ENCODE results near the gene TRABD2B. TPM values are rescaled to one million over a fixed set of nuclear protein-coding genes. Genes with fewer than 3 reads are reported as not detected.

Gene TRABD2B
- total and polyA plus RNA-seq, 2 donors (not counting 1 experiment from before 2014, with no cell fraction given), result under 0.01 TPM; not detected in 1

- Histone ChIP-seq H3K27me3 (ENCODE audit: control insufficient read depth, insufficient read depth, low read length) (peaks cover 27% of the 10 kb centered on the region), H3K9ac (ENCODE audit: insufficient read depth, low read length) (no peak overlapping the region), H3K4me2 (ENCODE audit: extremely low read depth, insufficient read depth, low read length) (no peak overlapping the region), H3K79me2 (ENCODE audit: control insufficient read depth, insufficient read depth, low read length) (no peaks in the 10 kb centered on the region), H3K27ac (ENCODE audit: insufficient read depth, low read length) (no peak overlapping the region), H3K4me3 (replicated peaks in 1 of 4; ENCODE audit: control extremely low read depth in 1 of 4, insufficient read depth in 1 of 4, low read depth in 3 of 4, low read length in 4 of 4) (no peak overlapping the region), H4K20me1 (ENCODE audit: control insufficient read depth, extremely low read depth, insufficient read depth, low read length) (no peaks in the 10 kb centered on the region), H3K4me1 (ENCODE audit: control insufficient read depth, extremely low read depth, insufficient read depth, low read length) (no peaks in the 10 kb centered on the region), H3K9me3 (ENCODE audit: control insufficient read depth, insufficient read depth, low read depth, low read length) (no peaks in the 10 kb centered on the region), H2AFZ (ENCODE audit: low read length) (no peak overlapping the region), H3K36me3 (ENCODE audit: control insufficient read depth, insufficient read depth, low read length) (no peaks in the 10 kb centered on the region)
- TF ChIP-seq EZH2 (IDR thresholded peaks at IDR 0.05; ENCODE audit: low read length, missing control alignments) (no peak), CTCF (conservative IDR thresholded peaks at IDR 0.05 in 1 of 2, IDR thresholded peaks at IDR 0.05 in 1 of 2; ENCODE audit: low read depth in 1 of 2, low read length in 2 of 2) (no peak)
- DNase-seq (ENCODE audit: low read depth in 2 of 2), result no peak
Observed at GRCh38 chr1:47995306-47996050, 1.7 kb downstream of the TRABD2B start.

- no peak overlapping the region for H3K4me3 ChIP-seq (replicated peaks in 1 of 4; ENCODE audit: control extremely low read depth in 1 of 4, insufficient read depth in 1 of 4, low read depth in 3 of 4, low read length in 4 of 4)
- H2AFZ ChIP-seq (ENCODE audit: low read length), result no peak overlapping the region
- no peak for DNase-seq (ENCODE audit: low read depth in 2 of 2)
- H4K20me1 ChIP-seq (ENCODE audit: control insufficient read depth, extremely low read depth, insufficient read depth, low read length), result no peaks in the 10 kb centered on the region
- no peak overlapping the region for H3K9ac ChIP-seq (ENCODE audit: insufficient read depth, low read length)
- no peak overlapping the region for H3K27ac ChIP-seq (ENCODE audit: insufficient read depth, low read length)
- H3K4me1 ChIP-seq (ENCODE audit: control insufficient read depth, extremely low read depth, insufficient read depth, low read length), result no peaks in the 10 kb centered on the region
- no peaks in the 10 kb centered on the region for H3K9me3 ChIP-seq (ENCODE audit: control insufficient read depth, insufficient read depth, low read depth, low read length)
- no peak overlapping the region for H3K4me2 ChIP-seq (ENCODE audit: extremely low read depth, insufficient read depth, low read length)
- no peak for TF ChIP-seq EZH2 (IDR thresholded peaks at IDR 0.05; ENCODE audit: low read length, missing control alignments)
- TF ChIP-seq CTCF (conservative IDR thresholded peaks at IDR 0.05 in 1 of 2, IDR thresholded peaks at IDR 0.05 in 1 of 2; ENCODE audit: low read depth in 1 of 2, low read length in 2 of 2), result no peak
- H3K79me2 ChIP-seq (ENCODE audit: control insufficient read depth, insufficient read depth, low read length), result no peaks in the 10 kb centered on the region
- no peaks in the 10 kb centered on the region for H3K36me3 ChIP-seq (ENCODE audit: control insufficient read depth, insufficient read depth, low read length)
- H3K27me3 ChIP-seq (ENCODE audit: control insufficient read depth, insufficient read depth, low read length), result peaks cover 27% of the 10 kb centered on the region
Observed at GRCh38 chr1:47993881-47994625, 3.1 kb downstream of the TRABD2B start.

- Histone ChIP-seq H3K9me3 (ENCODE audit: control insufficient read depth, insufficient read depth, low read depth, low read length) (no peaks in the 10 kb centered on the region), H3K36me3 (ENCODE audit: control insufficient read depth, insufficient read depth, low read length) (no peaks in the 10 kb centered on the region), H3K4me3 (replicated peaks in 1 of 4; ENCODE audit: control extremely low read depth in 1 of 4, insufficient read depth in 1 of 4, low read depth in 3 of 4, low read length in 4 of 4) (no peak overlapping the region), H3K79me2 (ENCODE audit: control insufficient read depth, insufficient read depth, low read length) (no peaks in the 10 kb centered on the region), H3K27me3 (ENCODE audit: control insufficient read depth, insufficient read depth, low read length) (peaks cover 26% of the 10 kb centered on the region), H3K9ac (ENCODE audit: insufficient read depth, low read length) (no peak overlapping the region), H3K27ac (ENCODE audit: insufficient read depth, low read length) (no peak overlapping the region), H2AFZ (ENCODE audit: low read length) (no peak overlapping the region), H4K20me1 (ENCODE audit: control insufficient read depth, extremely low read depth, insufficient read depth, low read length) (no peaks in the 10 kb centered on the region), H3K4me2 (ENCODE audit: extremely low read depth, insufficient read depth, low read length) (no peak overlapping the region), H3K4me1 (ENCODE audit: control insufficient read depth, extremely low read depth, insufficient read depth, low read length) (no peaks in the 10 kb centered on the region)
- no peak for DNase-seq (ENCODE audit: low read depth in 2 of 2)
- TF ChIP-seq CTCF (conservative IDR thresholded peaks at IDR 0.05 in 1 of 2, IDR thresholded peaks at IDR 0.05 in 1 of 2; ENCODE audit: low read depth in 1 of 2, low read length in 2 of 2) (no peak), EZH2 (IDR thresholded peaks at IDR 0.05; ENCODE audit: low read length, missing control alignments) (no peak)
Observed at GRCh38 chr1:47993416-47993740, 3.8 kb downstream of the TRABD2B start.
